ENCODE measurements around the gene WDFY2.

DNA sequence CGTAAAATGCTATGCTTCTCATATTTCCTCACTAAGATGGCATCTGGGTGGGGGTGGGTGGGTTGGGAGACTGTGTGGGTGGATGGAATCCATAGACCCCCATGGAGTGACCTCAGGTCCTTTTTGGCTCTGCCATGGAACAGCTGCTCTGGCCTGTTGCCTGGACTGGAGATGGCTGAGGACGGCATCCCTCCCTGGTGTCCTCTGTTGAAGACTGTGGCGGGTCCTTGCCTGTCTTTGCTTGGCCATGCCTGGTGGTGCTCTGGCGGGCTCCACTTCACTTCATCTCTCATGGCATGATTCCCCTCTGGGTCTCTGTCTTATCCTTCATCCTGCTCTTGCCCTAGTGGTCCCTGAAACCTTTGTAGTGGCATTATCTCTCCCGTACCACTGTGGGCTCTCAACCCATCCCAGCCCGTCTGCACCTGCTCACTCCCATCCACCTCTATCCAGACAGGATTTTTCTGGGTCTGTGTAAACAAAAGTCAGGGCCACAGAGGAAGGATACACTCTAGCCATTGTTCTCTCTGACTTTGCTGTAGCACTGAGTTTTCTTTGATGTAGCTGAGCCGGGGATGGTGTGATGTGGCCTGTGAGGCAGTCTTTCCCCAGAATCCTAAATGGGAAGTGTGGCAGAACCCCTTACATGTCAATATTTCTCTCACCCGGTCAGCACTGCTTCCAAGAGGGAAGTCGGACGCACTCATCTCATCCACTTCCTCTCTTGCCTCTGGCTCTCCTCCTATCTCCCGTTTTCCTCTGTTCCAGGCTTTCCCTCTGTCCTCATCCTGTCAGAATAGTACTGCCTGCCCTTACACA lies 36.1 kb downstream of the WDFY2 start:
- TF ChIP-seq, protein P1, sequence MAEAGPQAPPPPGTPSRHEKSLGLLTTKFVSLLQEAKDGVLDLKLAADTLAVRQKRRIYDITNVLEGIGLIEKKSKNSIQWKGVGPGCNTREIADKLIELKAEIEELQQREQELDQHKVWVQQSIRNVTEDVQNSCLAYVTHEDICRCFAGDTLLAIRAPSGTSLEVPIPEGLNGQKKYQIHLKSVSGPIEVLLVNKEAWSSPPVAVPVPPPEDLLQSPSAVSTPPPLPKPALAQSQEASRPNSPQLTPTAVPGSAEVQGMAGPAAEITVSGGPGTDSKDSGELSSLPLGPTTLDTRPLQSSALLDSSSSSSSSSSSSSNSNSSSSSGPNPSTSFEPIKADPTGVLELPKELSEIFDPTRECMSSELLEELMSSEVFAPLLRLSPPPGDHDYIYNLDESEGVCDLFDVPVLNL (IDR thresholded peaks at IDR 0.05; ENCODE audit: low read depth, low read length), result no peak
- TF ChIP-seq SMC3 (IDR thresholded peaks at IDR 0.05; ENCODE audit: borderline replicate concordance, low read length) (no peak), USF1 (IDR thresholded peaks at IDR 0.05; ENCODE audit: borderline replicate concordance, extremely low read length, insufficient read depth, low read depth, low read length) (no peak)
- TF ChIP-seq, protein P2, sequence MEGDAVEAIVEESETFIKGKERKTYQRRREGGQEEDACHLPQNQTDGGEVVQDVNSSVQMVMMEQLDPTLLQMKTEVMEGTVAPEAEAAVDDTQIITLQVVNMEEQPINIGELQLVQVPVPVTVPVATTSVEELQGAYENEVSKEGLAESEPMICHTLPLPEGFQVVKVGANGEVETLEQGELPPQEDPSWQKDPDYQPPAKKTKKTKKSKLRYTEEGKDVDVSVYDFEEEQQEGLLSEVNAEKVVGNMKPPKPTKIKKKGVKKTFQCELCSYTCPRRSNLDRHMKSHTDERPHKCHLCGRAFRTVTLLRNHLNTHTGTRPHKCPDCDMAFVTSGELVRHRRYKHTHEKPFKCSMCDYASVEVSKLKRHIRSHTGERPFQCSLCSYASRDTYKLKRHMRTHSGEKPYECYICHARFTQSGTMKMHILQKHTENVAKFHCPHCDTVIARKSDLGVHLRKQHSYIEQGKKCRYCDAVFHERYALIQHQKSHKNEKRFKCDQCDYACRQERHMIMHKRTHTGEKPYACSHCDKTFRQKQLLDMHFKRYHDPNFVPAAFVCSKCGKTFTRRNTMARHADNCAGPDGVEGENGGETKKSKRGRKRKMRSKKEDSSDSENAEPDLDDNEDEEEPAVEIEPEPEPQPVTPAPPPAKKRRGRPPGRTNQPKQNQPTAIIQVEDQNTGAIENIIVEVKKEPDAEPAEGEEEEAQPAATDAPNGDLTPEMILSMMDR (IDR thresholded peaks at IDR 0.05 in 2 of 3, conservative IDR thresholded peaks at IDR 0.05 in 1 of 3; ENCODE audit: control insufficient read depth in 2 of 3, extremely low read depth in 1 of 3, insufficient read depth in 1 of 3, low read depth in 3 of 3, low read length in 3 of 3), result no peak
- TF ChIP-seq, protein P3, sequence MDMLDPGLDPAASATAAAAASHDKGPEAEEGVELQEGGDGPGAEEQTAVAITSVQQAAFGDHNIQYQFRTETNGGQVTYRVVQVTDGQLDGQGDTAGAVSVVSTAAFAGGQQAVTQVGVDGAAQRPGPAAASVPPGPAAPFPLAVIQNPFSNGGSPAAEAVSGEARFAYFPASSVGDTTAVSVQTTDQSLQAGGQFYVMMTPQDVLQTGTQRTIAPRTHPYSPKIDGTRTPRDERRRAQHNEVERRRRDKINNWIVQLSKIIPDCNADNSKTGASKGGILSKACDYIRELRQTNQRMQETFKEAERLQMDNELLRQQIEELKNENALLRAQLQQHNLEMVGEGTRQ (IDR thresholded peaks at IDR 0.05; ENCODE audit: borderline replicate concordance, low read depth, low read length), result no peak

Measured in GM12878 (cell line).